Measurements from ENCODE around the gene ATXN10. TPM values are rescaled to one million over a fixed set of nuclear protein-coding genes. Genes with fewer than 3 reads are reported as not detected.

ATXN10 gene
- total and polyA plus RNA-seq, 2 of the 8 experiments (the other 6 are each of a cell fraction or from before 2014, with no cell fraction given) = 134 to 210 TPM

DNA sequence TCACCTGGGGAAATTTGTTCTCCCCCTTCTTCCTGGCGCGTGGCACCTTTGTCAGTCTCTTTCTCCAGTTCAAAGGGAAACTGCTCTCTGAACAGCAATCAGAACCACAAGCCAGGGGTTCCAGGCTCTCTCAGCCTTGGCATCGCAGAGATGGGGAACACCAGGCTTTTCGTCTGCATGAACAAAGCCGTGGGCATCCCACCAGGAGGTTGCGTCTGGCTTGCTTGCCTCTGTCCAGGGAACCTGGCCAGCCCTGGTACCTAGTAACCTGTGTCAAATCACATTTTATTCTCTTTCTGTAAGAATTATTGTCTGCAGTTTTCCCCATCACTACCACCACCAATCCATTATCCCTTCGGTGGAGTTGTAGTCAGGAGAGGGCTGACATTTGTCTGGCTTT lies 198.4 kb downstream of the ATXN10 start:
- POLR2A ChIA-PET (ENCODE audit: partially characterized antibody) = no interaction called here
- no peak overlapping the region for H2AK5ac ChIP-seq (ENCODE audit: low read depth, low read length)
- no peak overlapping the region for H2BK20ac ChIP-seq (ENCODE audit: low read length)
- no peak overlapping the region for H3K18ac ChIP-seq (ENCODE audit: extremely low read depth, low read length)
- H2BK120ac ChIP-seq (replicated peaks; ENCODE audit: low read depth, low read length) = no peak overlapping the region
- no peak for FAIRE-seq
- CTCF ChIA-PET (ENCODE audit: partially characterized antibody) = no interaction called here
- H2BK5ac ChIP-seq (ENCODE audit: low read depth, low read length) = no peak overlapping the region
- no peak for TF ChIP-seq TEAD4 (IDR thresholded peaks at IDR 0.05; ENCODE audit: low read depth, low read length)
- TF ChIP-seq SIRT6 (IDR thresholded peaks at IDR 0.05; ENCODE audit: low read length) = no peak
- H3K4me1 ChIP-seq (replicated peaks in 1 of 4; ENCODE audit: control insufficient read depth in 3 of 4, insufficient read depth in 4 of 4, low read length in 3 of 4) = peaks cover 0 to 8% (median 1%) of the 10 kb centered on the region in 4 experiments; a peak in 5 of 7 replicates
- 82% methylated on average over 7 of the region's 7 CpGs; no CpG with 5 or more reads in 1 of the 2 experiments for WGBS, 2 experiments (ENCODE audit: extremely low coverage in 1 of 2, insufficient coverage in 1 of 2, insufficient read length in 1 of 2, insufficient replicate concordance in 2 of 2, low coverage in 1 of 2, low lambda C conversion rate in 2 of 2, missing lambda C conversion rate in 1 of 2)
- no peak overlapping the region for H2BK15ac ChIP-seq (ENCODE audit: low read length)
- DNase-seq (ENCODE audit: low read depth in 1 of 2, low spot score in 2 of 2) = no peak
- H4K8ac ChIP-seq (ENCODE audit: extremely low read depth, insufficient read depth, low read length) = no peak overlapping the region
- no peak overlapping the region for H3K9ac ChIP-seq (replicated peaks in 1 of 4; ENCODE audit: extremely low read depth in 1 of 4, low read depth in 3 of 4, low read length in 3 of 4)
- no peaks in the 10 kb centered on the region for H3K79me2 ChIP-seq (ENCODE audit: control insufficient read depth in 1 of 2, insufficient read depth in 2 of 2, low read length in 2 of 2)
- H4K20me1 ChIP-seq (replicated peaks in 1 of 2; ENCODE audit: control insufficient read depth in 1 of 2, insufficient read depth in 2 of 2, low read length in 2 of 2) = peaks cover 8 to 15% of the 10 kb centered on the region in 2 experiments
- no peak overlapping the region for H3K56ac ChIP-seq (replicated peaks; ENCODE audit: insufficient read length, low read depth, low read length)
- no peak overlapping the region for H2BK12ac ChIP-seq (ENCODE audit: low read depth, low read length)
- H2AFZ ChIP-seq (ENCODE audit: low read length) = no peak overlapping the region
- H3K14ac ChIP-seq (ENCODE audit: insufficient read length) = no peak overlapping the region
- no peak overlapping the region for H3K4me3 ChIP-seq (ENCODE audit: extremely low read depth in 1 of 4, insufficient read depth in 2 of 4, low read depth in 3 of 4, low read length in 4 of 4)
- peaks cover 25 to 55% (median 51%) of the 10 kb centered on the region in 4 experiments for H3K27me3 ChIP-seq (replicated peaks in 1 of 4; ENCODE audit: control insufficient read depth in 3 of 4, extremely low read depth in 1 of 4, insufficient read depth in 3 of 4, low read length in 3 of 4)
- H3K27ac ChIP-seq (ENCODE audit: low read depth, low read length) = no peak overlapping the region
- no peak overlapping the region for H3K4ac ChIP-seq (replicated peaks; ENCODE audit: insufficient read length, low read depth, low read length)
- no peak overlapping the region for H3K4me2 ChIP-seq (ENCODE audit: insufficient read depth in 1 of 2, low read depth in 2 of 2, low read length in 2 of 2)
- H3K23ac ChIP-seq (ENCODE audit: insufficient read length) = no peak overlapping the region
- H4K91ac ChIP-seq (replicated peaks; ENCODE audit: insufficient read length, low read length) = no peak overlapping the region
- H3K79me1 ChIP-seq (ENCODE audit: low read depth, low read length) = no peaks in the 10 kb centered on the region
- H3K23me2 ChIP-seq (ENCODE audit: low read depth, low read length) = peaks cover 13% of the 10 kb centered on the region; the same call in 1 of the 2 replicates
- H3K36me3 ChIP-seq (ENCODE audit: control insufficient read depth in 2 of 4, insufficient read depth in 4 of 4, low read length in 3 of 4) = no peaks in the 10 kb centered on the region
- no peak overlapping the region for H4K5ac ChIP-seq (ENCODE audit: insufficient read length, low read depth, low read length)
- H3K9me3 ChIP-seq (ENCODE audit: insufficient read depth in 2 of 2, low read depth in 1 of 2, low read length in 1 of 2) = no peaks in the 10 kb centered on the region

Measured in H1 (cell line).